HG03565 (cell line): ENCODE results near the gene PSME2.

Experiments
- ATAC-seq: cut with Tn5 transposase; IDR thresholded peaks from one replicate; pipeline ENCODE4 v1.9.1; 2021; ENCODE audit warnings: mild to moderate bottlenecking, moderate library complexity; ENCODE audit not compliant: unreplicated experiment

PSME2 gene, protein sequence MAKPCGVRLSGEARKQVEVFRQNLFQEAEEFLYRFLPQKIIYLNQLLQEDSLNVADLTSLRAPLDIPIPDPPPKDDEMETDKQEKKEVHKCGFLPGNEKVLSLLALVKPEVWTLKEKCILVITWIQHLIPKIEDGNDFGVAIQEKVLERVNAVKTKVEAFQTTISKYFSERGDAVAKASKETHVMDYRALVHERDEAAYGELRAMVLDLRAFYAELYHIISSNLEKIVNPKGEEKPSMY

DNA sequence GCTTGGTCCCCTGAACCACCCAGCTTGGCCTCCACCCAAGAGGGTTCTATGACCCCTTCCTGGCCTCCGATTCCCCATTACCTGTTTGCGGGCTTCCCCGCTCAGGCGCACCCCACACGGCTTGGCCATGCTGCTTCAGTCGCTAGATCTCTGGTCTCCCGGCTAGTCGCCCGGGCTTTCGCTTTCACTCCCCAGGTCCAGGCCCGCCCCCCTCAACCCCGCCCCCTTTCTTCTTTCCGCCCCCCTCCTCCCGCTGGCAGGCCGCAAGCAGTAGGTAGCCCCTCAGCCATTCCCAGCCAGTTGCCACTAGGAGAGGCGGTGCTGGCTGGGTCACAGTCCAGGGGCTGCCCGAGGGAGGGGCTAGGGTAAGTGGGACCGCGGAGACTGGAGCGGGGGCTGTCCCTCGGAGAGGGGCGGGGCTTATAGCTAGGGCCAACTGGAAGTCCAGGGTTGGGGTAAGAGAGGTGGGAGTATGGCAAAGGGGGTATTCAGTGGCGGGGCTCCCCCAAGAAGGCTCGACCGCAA, at the start of gene PSME2:
Gene PSME2, minus strand, starts transcription at position 158 of the 525 bp plus-strand sequence. Its CDS starts 29 bp downstream, at position 129.
- peak; percentile 39 for ATAC-seq

DNA sequence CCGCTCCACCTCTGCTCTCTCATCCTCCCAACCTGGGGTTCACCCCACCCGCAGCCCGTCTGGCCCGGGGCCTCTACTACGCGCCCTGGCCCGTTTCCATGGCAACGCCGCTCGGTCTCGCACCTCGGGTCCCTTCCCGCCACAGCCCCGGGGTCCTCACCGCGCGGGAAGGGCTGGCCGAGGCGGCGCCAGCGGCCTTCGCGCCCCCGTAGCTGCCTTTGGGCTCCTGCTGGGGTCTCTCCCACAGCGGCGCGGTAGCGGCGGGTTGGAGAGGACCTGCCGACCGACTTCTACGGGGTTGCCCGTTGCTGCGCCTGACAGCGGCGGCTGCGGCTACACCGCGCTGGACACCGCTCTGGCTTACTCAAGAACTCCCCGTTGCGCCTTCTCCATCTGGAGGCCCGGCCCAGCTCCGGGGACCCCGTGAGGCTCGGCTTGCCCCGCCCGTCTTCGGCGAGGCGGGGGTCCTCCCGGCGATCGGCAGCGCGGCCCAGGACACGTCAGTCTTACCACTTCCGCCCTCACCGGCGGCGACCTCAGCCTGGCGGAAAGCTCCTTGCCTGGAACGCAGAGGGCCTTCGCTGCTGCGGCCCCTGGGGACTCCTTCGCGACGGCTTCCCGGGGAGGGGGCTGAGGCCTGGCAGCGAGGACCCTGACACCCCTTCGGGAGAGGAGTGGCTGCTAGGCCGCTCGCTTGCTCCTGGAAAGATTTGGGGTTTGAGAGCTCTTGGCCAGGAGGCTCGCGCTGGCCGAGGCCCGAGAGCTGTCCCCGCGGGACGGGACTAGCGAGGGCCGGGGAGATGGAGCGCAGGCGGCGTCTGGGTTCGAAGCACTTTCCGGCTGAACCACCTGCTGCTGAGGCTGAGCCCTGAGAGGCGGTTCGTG, 49.0 kb upstream of the PSME2 start, which contains the start of gene TM9SF1:
Gene TM9SF1, minus strand, starts transcription at position 256 of the 885 bp plus-strand sequence. CDS start 422 bp downstream, outside the sequence.
- peak; percentile 72 for ATAC-seq

DNA sequence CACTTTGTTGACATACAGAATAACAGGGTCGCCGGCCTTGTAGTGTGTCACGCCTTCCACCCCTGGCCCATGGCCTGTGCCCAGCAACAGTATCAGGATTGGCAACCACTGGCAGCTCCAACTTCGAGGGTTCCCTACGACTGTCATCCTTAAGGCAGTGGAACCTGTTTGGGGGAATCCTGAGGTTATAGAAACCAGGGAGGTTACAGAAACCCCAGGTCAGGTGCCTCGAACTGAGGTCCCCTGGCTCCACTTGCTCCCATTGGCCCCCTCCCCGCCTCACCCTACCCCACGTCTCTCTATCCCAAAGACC, 48.4 kb upstream of the PSME2 start:
- no peak for ATAC-seq

- ATAC-seq = no peak
These were observed 47.9 kb upstream of the PSME2 start for GRCh38 chr14:24194186-24194872.

DNA sequence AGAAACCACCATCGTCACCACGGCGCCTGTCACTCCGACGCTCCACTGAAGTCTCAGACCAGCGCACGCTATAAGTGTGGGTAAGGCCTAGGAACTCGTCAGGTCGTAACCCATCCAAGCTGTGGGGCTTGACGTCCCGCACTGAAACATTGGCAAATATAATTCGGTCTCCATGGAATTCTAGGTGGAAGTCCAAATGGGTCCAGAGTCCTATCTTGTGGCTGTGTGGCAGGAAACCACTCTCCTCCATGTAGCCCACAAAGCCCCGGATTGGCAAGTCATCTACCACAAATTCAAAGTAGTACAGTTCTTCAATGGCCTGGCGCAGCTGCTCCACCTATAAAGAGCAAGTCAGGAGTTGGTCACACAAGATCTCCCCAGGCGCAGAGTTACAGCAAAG, 46.5 kb upstream of the PSME2 start:
- ATAC-seq = no peak

GRCh38 chr14:24190416-24190815, 44.0 kb upstream of the PSME2 start:
- ATAC-seq = no peak

GRCh38 chr14:24189460-24189859, 43.0 kb upstream of the PSME2 start:
- no peak for ATAC-seq

DNA sequence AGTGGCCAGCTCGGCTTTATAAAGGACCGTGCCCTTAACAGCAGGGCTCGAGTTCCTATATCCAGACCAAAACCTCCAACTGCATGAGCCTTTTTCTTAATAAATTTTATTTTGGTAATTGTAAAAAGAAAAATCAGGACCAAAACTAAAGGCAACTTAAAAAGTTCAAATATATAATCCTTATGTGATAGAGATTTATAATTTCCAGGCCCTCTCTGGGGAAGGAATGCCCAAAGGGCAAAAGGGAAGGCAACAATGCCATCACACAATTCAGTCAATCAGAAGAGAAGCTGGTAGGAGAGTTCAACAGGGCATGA, 42.6 kb upstream of the PSME2 start:
- ATAC-seq = no peak

- peak; percentile 88 for ATAC-seq
These were observed 42.0 kb upstream of the PSME2 start, which contains the start of gene IPO4 for GRCh38 chr14:24188251-24189058. TSS of gene IPO4 (minus strand) at chr14:24188816. CDS start at chr14:24188787, 29 bp downstream.

- ATAC-seq = no peak
These were observed 41.1 kb upstream of the PSME2 start for GRCh38 chr14:24187539-24187915.

DNA sequence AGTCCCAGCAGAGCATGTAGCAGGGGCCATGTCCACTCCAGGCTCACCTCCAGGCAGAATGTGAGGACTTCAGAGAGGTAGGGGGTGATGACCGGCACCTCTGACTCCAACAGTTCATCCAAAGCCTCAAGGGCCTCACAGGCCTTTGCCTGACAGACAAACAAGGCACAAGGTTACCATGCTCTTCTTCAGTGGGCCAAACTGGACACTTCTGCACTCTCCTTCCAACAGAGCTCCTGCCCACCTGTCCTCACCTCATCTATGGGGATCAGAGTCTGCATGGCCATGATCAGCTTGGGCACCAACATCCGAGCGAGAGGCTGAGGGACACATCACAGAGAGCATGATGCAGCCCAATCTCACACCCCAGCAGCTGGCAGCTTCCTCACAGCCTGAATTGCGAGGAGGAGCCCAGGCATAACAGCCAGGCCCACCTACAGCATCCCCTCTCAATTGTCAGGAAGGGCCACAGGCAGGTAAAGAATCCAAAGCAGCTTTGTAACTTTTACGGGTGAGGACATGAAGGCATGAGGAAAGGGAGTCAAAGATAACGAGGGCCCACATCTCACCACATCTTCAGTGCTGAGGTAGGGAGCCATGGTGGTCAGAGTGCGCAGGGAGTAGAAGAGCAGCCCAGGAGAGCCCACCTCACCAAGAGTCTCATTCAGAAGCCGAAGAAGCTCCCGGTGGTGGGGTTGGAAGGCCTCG, 40.6 kb upstream of the PSME2 start:
- ATAC-seq = no peak

GRCh38 chr14:24185741-24186140, 39.3 kb upstream of the PSME2 start:
- no peak for ATAC-seq

- no peak for ATAC-seq
These were observed 38.6 kb upstream of the PSME2 start for GRCh38 chr14:24185026-24185425.

DNA sequence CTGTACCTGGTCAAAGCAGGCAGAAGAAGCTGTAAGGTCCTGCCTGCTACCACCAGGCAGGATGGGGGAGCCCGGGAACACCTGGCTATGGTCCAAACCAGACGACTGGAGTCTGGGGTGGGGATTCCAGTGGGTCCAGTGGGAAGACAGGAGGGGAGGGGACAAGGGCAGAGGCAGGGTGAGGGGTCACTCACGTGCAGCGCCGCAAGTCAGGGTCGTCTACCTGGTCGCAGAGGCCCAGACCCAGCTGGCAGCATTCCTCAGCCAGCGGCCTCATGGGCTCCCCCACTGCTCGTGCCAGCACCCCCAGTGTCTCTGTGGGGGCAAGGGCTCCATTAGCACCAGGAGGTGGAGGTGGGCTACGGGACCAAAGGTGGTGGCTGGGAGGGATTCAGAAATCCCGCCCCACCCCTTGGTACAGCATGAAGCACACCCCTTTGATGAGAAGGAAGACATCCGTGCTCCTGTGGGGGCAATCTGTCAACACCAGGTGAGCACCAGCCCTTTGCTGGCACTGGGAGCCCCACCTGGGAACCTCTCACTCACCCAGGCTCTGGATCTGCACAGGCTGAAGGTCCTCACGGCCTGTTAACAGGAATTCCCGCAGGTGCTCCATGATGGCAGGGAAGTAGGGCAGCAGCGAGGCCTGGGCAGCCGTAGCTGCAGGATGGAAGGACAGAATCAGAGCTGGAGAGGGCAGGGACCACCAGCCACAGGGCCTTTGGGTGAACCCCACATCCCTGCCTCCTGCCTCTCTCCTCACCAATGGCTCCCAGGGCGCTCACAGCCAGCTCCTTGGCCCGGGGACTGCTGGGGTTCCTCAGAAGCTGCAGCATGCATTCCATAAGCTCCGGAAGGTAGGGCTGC, 37.9 kb upstream of the PSME2 start:
- ATAC-seq = no peak

- no peak for ATAC-seq
These were observed 36.6 kb upstream of the PSME2 start for GRCh38 chr14:24183014-24183481.

DNA sequence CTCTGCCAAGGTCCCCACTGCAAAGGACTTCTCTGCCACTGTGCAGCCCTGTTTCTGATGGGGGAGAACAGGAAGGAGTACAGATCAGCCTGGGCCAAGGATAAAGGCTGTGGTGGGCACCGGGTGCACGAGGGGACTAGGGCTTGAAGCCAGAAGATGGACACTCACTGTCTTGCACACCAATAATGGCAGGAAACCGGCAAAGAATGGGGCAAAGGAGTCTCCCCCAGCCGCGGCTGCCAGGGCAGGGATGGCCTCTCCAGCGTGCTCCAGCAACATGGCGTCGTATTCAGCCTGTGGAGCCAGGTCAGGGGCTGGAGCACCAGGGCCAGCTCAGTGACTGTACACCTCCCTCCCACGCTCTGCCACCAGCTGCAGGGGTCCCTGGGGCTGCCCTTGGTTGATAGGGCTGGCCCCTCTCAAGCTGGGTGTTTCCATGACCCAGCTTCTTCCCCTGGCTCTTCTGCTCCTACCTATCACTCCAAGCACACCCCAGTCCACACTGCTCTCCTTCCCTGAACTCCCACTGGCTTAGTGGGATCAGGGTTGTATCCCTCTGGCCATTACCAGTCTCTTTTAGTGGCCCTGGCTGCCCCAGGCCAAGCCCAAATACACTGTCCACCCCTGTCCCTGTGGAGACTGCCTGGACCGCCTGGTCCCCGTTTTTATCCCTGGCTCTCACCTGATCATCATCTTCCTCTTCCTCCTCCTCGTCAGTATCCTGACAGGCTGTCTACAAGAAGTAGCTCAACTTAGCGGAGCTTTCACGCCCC, 35.9 kb upstream of the PSME2 start:
- ATAC-seq = no peak

DNA sequence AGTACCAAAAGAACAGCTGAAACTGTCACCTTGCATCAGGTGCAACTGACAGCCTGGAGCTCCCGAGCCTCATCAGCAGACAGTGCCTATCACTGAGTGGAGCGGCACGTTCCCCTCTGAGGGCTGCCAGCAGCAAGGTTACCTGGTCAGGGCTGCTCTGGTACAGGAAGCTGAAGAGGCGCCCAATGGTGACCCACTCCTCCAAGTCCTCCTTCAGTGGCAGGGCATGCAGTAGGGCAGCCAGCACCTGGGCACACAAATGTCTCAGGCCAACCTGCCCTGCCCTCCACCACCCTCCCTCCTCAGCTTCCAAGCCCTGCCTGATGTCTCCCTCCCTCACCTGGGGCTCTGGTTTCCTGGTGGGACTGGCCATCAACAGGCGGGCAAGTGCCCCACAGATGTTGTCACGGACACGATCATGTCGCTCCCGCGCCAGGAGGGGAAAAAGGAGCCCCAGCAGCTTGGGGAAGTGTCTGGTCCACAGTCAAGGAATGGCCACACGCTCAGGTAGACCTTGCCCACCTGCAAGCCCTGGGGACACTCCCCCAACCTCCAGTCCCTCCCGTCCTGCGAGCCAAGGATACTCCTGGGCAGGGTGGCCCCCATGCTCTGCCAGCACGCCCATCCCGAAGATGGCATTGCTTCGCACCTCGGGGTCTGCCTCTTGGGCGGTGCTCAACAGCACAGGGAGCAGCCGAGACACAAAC, 35.1 kb upstream of the PSME2 start:
- no peak for ATAC-seq
